H9 (cell line): ENCODE data around the gene TREM1. TPM values are rescaled to one million over a fixed set of nuclear protein-coding genes. Genes with fewer than 3 reads are reported as not detected.

ENCODE experiments used
- DNase-seq: peaks from one replicate; pipeline ENCODE4 v3.0.0-alpha.2; 2017
- H2AFZ ChIP-seq: one replicate; pipeline ENCODE4 v1.6.1; 2013; ENCODE audit warnings: mild to moderate bottlenecking, low read length, control low read depth, moderate library complexity
- H2AK5ac ChIP-seq: 2 replicates; pipeline ENCODE4 v1.6.1; 2013; ENCODE audit warnings: low read length, control low read depth, mixed read lengths; ENCODE audit not compliant: insufficient read length
- H2BK120ac ChIP-seq: one replicate; pipeline ENCODE4 v1.6.1; 2013; ENCODE audit warnings: low read depth, mild to moderate bottlenecking, low read length, control low read depth, inconsistent platforms; ENCODE audit not compliant: poor library complexity, severe bottlenecking
- H2BK12ac ChIP-seq: 2 replicates; pipeline ENCODE4 v1.6.1; 2013; ENCODE audit warnings: low read length, control low read depth, mixed read lengths, low read depth; ENCODE audit not compliant: insufficient read length
- H2BK15ac ChIP-seq: 2 replicates; pipeline ENCODE4 v1.6.1; 2013; ENCODE audit warnings: low read depth, low read length, control low read depth
- H2BK20ac ChIP-seq: one replicate; pipeline ENCODE4 v1.6.1; 2013; ENCODE audit warnings: low read depth, mild to moderate bottlenecking, low read length, control low read depth, inconsistent platforms; ENCODE audit not compliant: poor library complexity, severe bottlenecking
- H2BK5ac ChIP-seq: 2 replicates; pipeline ENCODE4 v1.6.1; 2013; ENCODE audit warnings: low read length, control low read depth, mixed read lengths; ENCODE audit not compliant: insufficient read length
- H3K14ac ChIP-seq: 2 replicates; pipeline ENCODE4 v1.6.1; 2013; ENCODE audit warnings: low read length, control low read depth; ENCODE audit not compliant: insufficient read depth
- H3K18ac ChIP-seq: 2 replicates; pipeline ENCODE4 v1.6.1; 2013; ENCODE audit warnings: low read depth, mild to moderate bottlenecking, mixed read lengths, low read length, control low read depth; ENCODE audit not compliant: insufficient read length
- H3K23ac ChIP-seq: 2 replicates; pipeline ENCODE4 v1.6.1; 2013; ENCODE audit warnings: low read length, control low read depth, mixed read lengths, low read depth; ENCODE audit not compliant: insufficient read length
- H3K23me2 ChIP-seq: 2 replicates; pipeline ENCODE4 v1.6.1; 2013; ENCODE audit warnings: low read depth, mild to moderate bottlenecking, mixed read lengths, low read length, control low read depth; ENCODE audit not compliant: insufficient read length, poor library complexity, severe bottlenecking
- H3K27ac ChIP-seq: 2 replicates; pipeline ENCODE4 v1.5.1; 2013; ENCODE audit warnings: low read length, control low read depth, mixed read lengths, low read depth; ENCODE audit not compliant: insufficient read length
- H3K27me3 ChIP-seq: 2 replicates; pipeline ENCODE4 v1.6.1; 2013; ENCODE audit warnings: low read length, control low read depth, inconsistent platforms; ENCODE audit not compliant: insufficient read depth
- H3K4ac ChIP-seq: 2 replicates; pipeline ENCODE4 v1.6.1; 2013; ENCODE audit warnings: low read depth, mild to moderate bottlenecking, control low read depth, inconsistent platforms, low read length, moderate library complexity
- H3K4me1 ChIP-seq: 2 replicates; pipeline ENCODE4 v1.6.1; 2013; ENCODE audit warnings: low read length, control low read depth, inconsistent platforms; ENCODE audit not compliant: insufficient read depth
- H3K4me2 ChIP-seq: 2 replicates; pipeline ENCODE4 v1.6.1; 2013; ENCODE audit warnings: low read length, control low read depth, mixed read lengths; ENCODE audit not compliant: insufficient read length, insufficient read depth
- H3K56ac ChIP-seq: 2 replicates; pipeline ENCODE4 v1.6.1; 2013; ENCODE audit warnings: low read depth, mild to moderate bottlenecking, mixed read lengths, low read length, control low read depth; ENCODE audit not compliant: insufficient read length
- H3K79me1 ChIP-seq: 2 replicates; pipeline ENCODE4 v1.6.1; 2013; ENCODE audit warnings: low read depth, mild to moderate bottlenecking, moderate library complexity, low read length, control low read depth, inconsistent platforms; ENCODE audit not compliant: insufficient read depth, poor library complexity, severe bottlenecking
- H3K79me2 ChIP-seq: 2 replicates; pipeline ENCODE4 v1.6.1; 2013; ENCODE audit warnings: low read length, control low read depth, inconsistent platforms; ENCODE audit not compliant: insufficient read depth
- H3K9ac ChIP-seq: 2 replicates; pipeline ENCODE4 v1.6.1; 2013; ENCODE audit warnings: low read length, control low read depth, mixed read lengths; ENCODE audit not compliant: insufficient read length; ENCODE audit errors: extremely low read depth
- H3K9me3 ChIP-seq: one replicate; pipeline ENCODE4 v1.6.1; 2013; ENCODE audit warnings: low read depth, low read length, inconsistent platforms; ENCODE audit not compliant: control insufficient read depth
- H3T11ph ChIP-seq: one replicate; pipeline ENCODE4 v1.6.1; 2013; ENCODE audit warnings: mild to moderate bottlenecking, low read length, control low read depth, inconsistent platforms
- H4K20me1 ChIP-seq: one replicate; pipeline ENCODE4 v1.6.1; 2013; ENCODE audit not compliant: control insufficient read depth, insufficient read length, insufficient read depth
- H4K5ac ChIP-seq: 2 replicates; pipeline ENCODE4 v1.6.1; 2013; ENCODE audit warnings: low read depth, mild to moderate bottlenecking, mixed read lengths, low read length, control low read depth; ENCODE audit not compliant: insufficient read length
- H4K8ac ChIP-seq: replicated peaks from 2 replicates; pipeline ENCODE4 v1.6.1; 2013; ENCODE audit warnings: low read length, control low read depth, mixed read lengths, low read depth; ENCODE audit not compliant: insufficient read length
- H4K91ac ChIP-seq: 2 replicates; pipeline ENCODE4 v1.6.1; 2013; ENCODE audit warnings: low read depth, mild to moderate bottlenecking, moderate library complexity, mixed read lengths, low read length, control low read depth; ENCODE audit not compliant: insufficient read length
- H3K27ac Mint-ChIP-seq, 3 experiments: 2 replicates in 2 of 3; 3 replicates in 1 of 3; pipeline ENCODE4 v1.8.0; 2020 to 2021; ENCODE audit warnings: mixed read lengths in 3 of 3, mild to moderate bottlenecking in 1 of 3, moderate library complexity in 1 of 3
- H3K27me3 Mint-ChIP-seq: 2 replicates; pipeline ENCODE4 v1.8.0; 2021; ENCODE audit warnings: low read depth, mild to moderate bottlenecking, moderate library complexity, mixed read lengths
- H3K36me3 Mint-ChIP-seq, 3 experiments: 2 replicates in 2 of 3; 3 replicates in 1 of 3; pipeline ENCODE4 v1.8.0; 2020 to 2021; ENCODE audit warnings: low read depth in 3 of 3, mixed read lengths in 3 of 3; ENCODE audit not compliant: insufficient read depth in 1 of 3
- H3K4me1 Mint-ChIP-seq, 2 experiments: 2 replicates each; pipeline ENCODE4 v1.8.0; 2020; ENCODE audit warnings: mixed read lengths in 2 of 2
- H3K4me3 Mint-ChIP-seq, 2 experiments: 2 replicates in 1 of 2; 3 replicates in 1 of 2; pipeline ENCODE4 v1.8.0; 2020 to 2021; ENCODE audit warnings: mild to moderate bottlenecking in 2 of 2, mixed read lengths in 2 of 2, moderate library complexity in 1 of 2
- H3K9me3 Mint-ChIP-seq, 2 experiments: 2 replicates in 1 of 2; 3 replicates in 1 of 2; pipeline ENCODE4 v1.8.0; 2020; ENCODE audit warnings: mild to moderate bottlenecking in 2 of 2, mixed read lengths in 2 of 2, moderate library complexity in 1 of 2
- CTCF ChIP-seq: fragments of 200-600 bp; sonication (generic); conservative IDR thresholded peaks from 3 replicates; pipeline ENCODE4 v1.8.0; 2021; ENCODE audit warnings: antibody characterized with exemption, mild to moderate bottlenecking
- WGBS: extraction: QIAGEN DNeasy Blood & Tissue Kit; methylation state at CpG from one replicate; pipeline ENCODE4 v1.1.7; 2013; ENCODE audit warnings: missing lambda C conversion rate, low lambda C conversion rate, mixed read lengths; ENCODE audit not compliant: insufficient read length; ENCODE audit errors: extremely low coverage; 5-methylcytosine and 5-hydroxymethylcytosine counted together
- total RNA-seq: library from RNA; stranded (reverse); gene quantifications from 2 replicates; pipeline ENCODE4 v1.2.1, GENCODE V29; 2021

TREM1 gene
- total RNA-seq, 1 experiment from 2014 or later = not detected

GRCh38 chr6:41321183-41321582, 34.7 kb upstream of the TREM1 start:
- no peak overlapping the region for H4K91ac ChIP-seq
- no peak overlapping the region for H4K8ac ChIP-seq
- no peak overlapping the region for H3K4me2 ChIP-seq
- no peak overlapping the region for H3K27ac ChIP-seq
- H3K9me3 Mint-ChIP-seq = no peaks in the 10 kb centered on the region; a peak in 1 of 5 replicates
- no peak overlapping the region for H3K18ac ChIP-seq
- no peaks in the 10 kb centered on the region for H3K36me3 Mint-ChIP-seq
- peaks cover 28% of the 10 kb centered on the region for H3K27me3 Mint-ChIP-seq
- no peaks in the 10 kb centered on the region for H4K20me1 ChIP-seq
- H2BK20ac ChIP-seq = no peak overlapping the region
- H3K9me3 ChIP-seq = no peaks in the 10 kb centered on the region
- H3K23me2 ChIP-seq = peaks cover 12% of the 10 kb centered on the region
- H3K23ac ChIP-seq = no peak overlapping the region
- H3K4me3 Mint-ChIP-seq = no peak overlapping the region
- no peak overlapping the region for H2BK15ac ChIP-seq
- H3T11ph ChIP-seq = no peak overlapping the region
- H3K14ac ChIP-seq = no peak overlapping the region
- H3K79me1 ChIP-seq = no peaks in the 10 kb centered on the region
- H3K27me3 ChIP-seq = no peaks in the 10 kb centered on the region
- no peak overlapping the region for H3K9ac ChIP-seq
- 0 out of 7 replicates have a peak overlapping the region, but pooled peaks of 1 of the 3 experiments have one; percentile 47 for H3K27ac Mint-ChIP-seq
- H4K5ac ChIP-seq = no peak overlapping the region
- DNase-seq = no peak
- no peak overlapping the region for H3K56ac ChIP-seq
- H2BK120ac ChIP-seq = no peak overlapping the region
- no peak overlapping the region for H2AFZ ChIP-seq
- H2AK5ac ChIP-seq = no peak overlapping the region
- H3K79me2 ChIP-seq = no peaks in the 10 kb centered on the region
- peaks cover 4% of the 10 kb centered on the region; the same call in 1 of the 2 replicates for H3K4me1 ChIP-seq
- no peak overlapping the region for H2BK12ac ChIP-seq
- no peak overlapping the region for H2BK5ac ChIP-seq
- no peak for TF ChIP-seq CTCF
- H3K4me1 Mint-ChIP-seq = peaks cover 14 to 16% of the 10 kb centered on the region in 2 experiments
- no CpG with 5 or more reads among the region's 4 CpGs for WGBS
- H3K4ac ChIP-seq = no peak overlapping the region
